ENCODE results near the gene ATP6V0E2.

ATP6V0E2 gene

GRCh38 chr7:149845257-149845980, 28.4 kb upstream of the ATP6V0E2 start:
- H3K4me3 ChIP-seq (ENCODE audit: low read length), result no peak overlapping the region
- H3K9ac ChIP-seq (ENCODE audit: low read depth, low read length), result no peak overlapping the region
- no peak overlapping the region for H3K4me2 ChIP-seq (ENCODE audit: low read length)
- no peaks in the 10 kb centered on the region for H3K4me1 ChIP-seq (ENCODE audit: control insufficient read depth, insufficient read depth, low read length)
- no peaks in the 10 kb centered on the region for H3K9me3 ChIP-seq (replicated peaks; ENCODE audit: low read length)
- H3K27me3 ChIP-seq (ENCODE audit: control insufficient read depth, insufficient read depth, low read length), result no peaks in the 10 kb centered on the region
- H3K36me3 ChIP-seq (ENCODE audit: insufficient read depth, low read length), result peaks cover 7% of the 10 kb centered on the region

GRCh38 chr7:149846021-149846420, 27.7 kb upstream of the ATP6V0E2 start:
- Histone ChIP-seq H3K4me1 (ENCODE audit: control insufficient read depth, insufficient read depth, low read length) (no peaks in the 10 kb centered on the region), H3K9ac (ENCODE audit: low read depth, low read length) (no peak overlapping the region), H3K36me3 (ENCODE audit: insufficient read depth, low read length) (peaks cover 7% of the 10 kb centered on the region), H3K9me3 (replicated peaks; ENCODE audit: low read length) (no peaks in the 10 kb centered on the region), H3K4me2 (ENCODE audit: low read length) (no peak overlapping the region), H3K4me3 (ENCODE audit: low read length) (no peak overlapping the region), H3K27me3 (ENCODE audit: control insufficient read depth, insufficient read depth, low read length) (no peaks in the 10 kb centered on the region)

GRCh38 chr7:149846436-149847046, 27.2 kb upstream of the ATP6V0E2 start:
- no peak overlapping the region for H3K4me3 ChIP-seq (ENCODE audit: low read length)

GRCh38 chr7:149849174-149849573, 24.6 kb upstream of the ATP6V0E2 start:
- H3K4me3 ChIP-seq (ENCODE audit: low read length), result no peak overlapping the region
- no peaks in the 10 kb centered on the region for H3K4me1 ChIP-seq (ENCODE audit: control insufficient read depth, insufficient read depth, low read length)
- no peak overlapping the region for H3K4me2 ChIP-seq (ENCODE audit: low read length)
- H3K27me3 ChIP-seq (ENCODE audit: control insufficient read depth, insufficient read depth, low read length), result no peaks in the 10 kb centered on the region
- peaks cover 7% of the 10 kb centered on the region for H3K36me3 ChIP-seq (ENCODE audit: insufficient read depth, low read length)
- no peak overlapping the region for H3K9ac ChIP-seq (ENCODE audit: low read depth, low read length)
- H3K9me3 ChIP-seq (replicated peaks; ENCODE audit: low read length), result no peaks in the 10 kb centered on the region

More at GRCh38 chr7:149846436-149847046, 27.2 kb upstream of the ATP6V0E2 start:
- Histone ChIP-seq H3K4me1 (ENCODE audit: control insufficient read depth, insufficient read depth, low read length) (no peaks in the 10 kb centered on the region), H3K4me2 (ENCODE audit: low read length) (no peak overlapping the region), H3K27me3 (ENCODE audit: control insufficient read depth, insufficient read depth, low read length) (no peaks in the 10 kb centered on the region), H3K9ac (ENCODE audit: low read depth, low read length) (no peak overlapping the region), H3K9me3 (replicated peaks; ENCODE audit: low read length) (no peaks in the 10 kb centered on the region), H3K36me3 (ENCODE audit: insufficient read depth, low read length) (peaks cover 7% of the 10 kb centered on the region)

GRCh38 chr7:149850007-149850594, 23.7 kb upstream of the ATP6V0E2 start:
- H3K4me1 ChIP-seq (ENCODE audit: control insufficient read depth, insufficient read depth, low read length), result peaks cover 8% of the 10 kb centered on the region
- no peaks in the 10 kb centered on the region for H3K27me3 ChIP-seq (ENCODE audit: control insufficient read depth, insufficient read depth, low read length)
- no peak overlapping the region for H3K4me2 ChIP-seq (ENCODE audit: low read length)
- peaks cover 7% of the 10 kb centered on the region for H3K36me3 ChIP-seq (ENCODE audit: insufficient read depth, low read length)
- H3K4me3 ChIP-seq (ENCODE audit: low read length), result no peak overlapping the region
- H3K9ac ChIP-seq (ENCODE audit: low read depth, low read length), result no peak overlapping the region
- no peaks in the 10 kb centered on the region for H3K9me3 ChIP-seq (replicated peaks; ENCODE audit: low read length)

GRCh38 chr7:149850716-149851115, 23.1 kb upstream of the ATP6V0E2 start:
- H3K36me3 ChIP-seq (ENCODE audit: insufficient read depth, low read length), result peaks cover 7% of the 10 kb centered on the region
- H3K9me3 ChIP-seq (replicated peaks; ENCODE audit: low read length), result no peaks in the 10 kb centered on the region
- peaks cover 14% of the 10 kb centered on the region for H3K4me1 ChIP-seq (ENCODE audit: control insufficient read depth, insufficient read depth, low read length)
- no peaks in the 10 kb centered on the region for H3K27me3 ChIP-seq (ENCODE audit: control insufficient read depth, insufficient read depth, low read length)
- no peak overlapping the region for H3K4me2 ChIP-seq (ENCODE audit: low read length)
- H3K4me3 ChIP-seq (ENCODE audit: low read length), result no peak overlapping the region
- no peak overlapping the region for H3K9ac ChIP-seq (ENCODE audit: low read depth, low read length)

- H3K4me1 ChIP-seq (ENCODE audit: control insufficient read depth, insufficient read depth, low read length), result peaks cover 16% of the 10 kb centered on the region
- no peak overlapping the region for H3K4me2 ChIP-seq (ENCODE audit: low read length)
- H3K9me3 ChIP-seq (replicated peaks; ENCODE audit: low read length), result no peaks in the 10 kb centered on the region
- H3K27me3 ChIP-seq (ENCODE audit: control insufficient read depth, insufficient read depth, low read length), result no peaks in the 10 kb centered on the region
- H3K4me3 ChIP-seq (ENCODE audit: low read length), result no peak overlapping the region
- peaks cover 7% of the 10 kb centered on the region for H3K36me3 ChIP-seq (ENCODE audit: insufficient read depth, low read length)
- no peak overlapping the region for H3K9ac ChIP-seq (ENCODE audit: low read depth, low read length)
Measured at GRCh38 chr7:149851449-149851848, 22.3 kb upstream of the ATP6V0E2 start.

GRCh38 chr7:149853157-149853556, 20.6 kb upstream of the ATP6V0E2 start:
- H3K4me1 ChIP-seq (ENCODE audit: control insufficient read depth, insufficient read depth, low read length), result peaks cover 16% of the 10 kb centered on the region
- no peaks in the 10 kb centered on the region for H3K36me3 ChIP-seq (ENCODE audit: insufficient read depth, low read length)
- H3K27me3 ChIP-seq (ENCODE audit: control insufficient read depth, insufficient read depth, low read length), result no peaks in the 10 kb centered on the region
- H3K9ac ChIP-seq (ENCODE audit: low read depth, low read length), result no peak overlapping the region
- no peak overlapping the region for H3K4me2 ChIP-seq (ENCODE audit: low read length)
- no peak overlapping the region for H3K4me3 ChIP-seq (ENCODE audit: low read length)
- H3K9me3 ChIP-seq (replicated peaks; ENCODE audit: low read length), result no peaks in the 10 kb centered on the region

- H3K9me3 ChIP-seq (replicated peaks; ENCODE audit: low read length), result no peaks in the 10 kb centered on the region
- H3K27me3 ChIP-seq (ENCODE audit: control insufficient read depth, insufficient read depth, low read length), result no peaks in the 10 kb centered on the region
- H3K9ac ChIP-seq (ENCODE audit: low read depth, low read length), result no peak overlapping the region
- H3K4me2 ChIP-seq (ENCODE audit: low read length), result peak overlapping the region; percentile 37
- H3K4me1 ChIP-seq (ENCODE audit: control insufficient read depth, insufficient read depth, low read length), result peaks cover 16% of the 10 kb centered on the region
- H3K36me3 ChIP-seq (ENCODE audit: insufficient read depth, low read length), result peaks cover 6% of the 10 kb centered on the region
- H3K4me3 ChIP-seq (ENCODE audit: low read length), result no peak overlapping the region
Measured at GRCh38 chr7:149854611-149855360, 19.0 kb upstream of the ATP6V0E2 start.

- H3K4me2 ChIP-seq (ENCODE audit: low read length), result peak overlapping the region; percentile 37
- no peak overlapping the region for H3K9ac ChIP-seq (ENCODE audit: low read depth, low read length)
- no peak overlapping the region for H3K4me3 ChIP-seq (ENCODE audit: low read length)
- peaks cover 16% of the 10 kb centered on the region for H3K4me1 ChIP-seq (ENCODE audit: control insufficient read depth, insufficient read depth, low read length)
- peaks cover 10% of the 10 kb centered on the region for H3K36me3 ChIP-seq (ENCODE audit: insufficient read depth, low read length)
- H3K9me3 ChIP-seq (replicated peaks; ENCODE audit: low read length), result no peaks in the 10 kb centered on the region
- H3K27me3 ChIP-seq (ENCODE audit: control insufficient read depth, insufficient read depth, low read length), result no peaks in the 10 kb centered on the region
Measured at GRCh38 chr7:149855361-149856305, 18.1 kb upstream of the ATP6V0E2 start.
